Colonic mucosa (tissue), 4 donors: ENCODE results near the gene RGMA. TPM values are rescaled to one million over a fixed set of nuclear protein-coding genes. Genes with fewer than 3 reads are reported as not detected.

Experiments used
- DNase-seq: peaks from one replicate; pipeline ENCODE4 v3.0.0-alpha.2; 2020
- H3K27ac ChIP-seq: fragments of 200-600 bp; one replicate; pipeline ENCODE4 v1.8.0; 2021
- H3K27me3 ChIP-seq: fragments of 200-600 bp; one replicate; pipeline ENCODE4 v1.8.0; 2021
- H3K36me3 ChIP-seq: fragments of 200-600 bp; one replicate; pipeline ENCODE4 v1.8.0; 2021
- H3K4me1 ChIP-seq: fragments of 200-600 bp; one replicate; pipeline ENCODE4 v1.8.0; 2021; ENCODE audit warnings: mild to moderate bottlenecking
- H3K4me3 ChIP-seq: fragments of 200-600 bp; one replicate; pipeline ENCODE4 v1.8.0; 2021
- H3K9ac ChIP-seq, 2 donors: one replicate each; pipeline ENCODE4 v1.7.0; 2013; ENCODE audit warnings: control low read depth in 2 of 2, low read depth in 2 of 2, low read length in 2 of 2
- H3K9me3 ChIP-seq: fragments of 200-600 bp; one replicate; pipeline ENCODE4 v1.8.0; 2021
- intact Hi-C: fragments of 100-400 bp; cut with DNase I; formaldehyde crosslinking; loops from one replicate; pipeline ENCODE4 v1.14.1; 2022
- total RNA-seq, 2 donors: library from RNA; stranded (reverse); fragmentation: NEBNext Ultra II Directional in 1 of 2; extraction: Animal tissue kit (Norgen Biotek cat#: 25700) in 1 of 2; gene quantifications; one replicate each; pipeline ENCODE4 v1.2.1, GENCODE V29; 2021
- TF ChIP-seq, protein P1 (sequence below): fragments of 200-600 bp; IDR thresholded peaks from one replicate; pipeline ENCODE4 v1.8.0; 2022; ENCODE audit warnings: antibody characterized with exemption, mild to moderate bottlenecking
- donor health status: healthy.
- donor health status: DM: no; HTN: no; CAD: no.
- donor health status: DM: no; HTN: no; CAD: no.

RGMA gene
- total RNA-seq, 2 donors from 2014 or later = 4.2 to 12.4 TPM

DNA sequence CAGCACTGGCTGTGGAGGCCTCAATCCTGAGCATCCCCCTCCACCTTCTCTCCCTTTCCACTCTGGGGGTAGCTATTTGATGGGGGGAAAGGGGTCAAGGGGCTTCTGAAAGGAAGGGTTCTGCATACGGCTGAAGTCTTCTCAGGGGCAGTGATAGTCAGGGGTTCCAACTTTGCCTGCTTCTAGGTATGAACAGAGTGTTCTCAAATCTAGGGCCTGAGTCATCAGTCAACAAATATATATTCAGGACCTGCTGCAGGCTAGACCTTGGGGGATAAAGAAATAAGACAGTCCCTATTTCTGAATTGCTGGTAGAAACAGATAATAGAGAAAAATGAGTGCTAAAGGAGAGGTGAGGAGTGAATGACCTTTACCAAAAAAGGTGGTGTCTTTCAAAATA, 12.8 kb downstream of the RGMA start:
- H3K4me3 ChIP-seq = no peak overlapping the region
- no peak overlapping the region for H3K9ac ChIP-seq
- H3K27ac ChIP-seq = no peak overlapping the region
- no peaks in the 10 kb centered on the region for H3K9me3 ChIP-seq
- DNase-seq = no peak
- H3K36me3 ChIP-seq = no peaks in the 10 kb centered on the region
- intact Hi-C loops = no loop called here
- peaks cover 30% of the 10 kb centered on the region for H3K27me3 ChIP-seq
- TF ChIP-seq, protein P1, sequence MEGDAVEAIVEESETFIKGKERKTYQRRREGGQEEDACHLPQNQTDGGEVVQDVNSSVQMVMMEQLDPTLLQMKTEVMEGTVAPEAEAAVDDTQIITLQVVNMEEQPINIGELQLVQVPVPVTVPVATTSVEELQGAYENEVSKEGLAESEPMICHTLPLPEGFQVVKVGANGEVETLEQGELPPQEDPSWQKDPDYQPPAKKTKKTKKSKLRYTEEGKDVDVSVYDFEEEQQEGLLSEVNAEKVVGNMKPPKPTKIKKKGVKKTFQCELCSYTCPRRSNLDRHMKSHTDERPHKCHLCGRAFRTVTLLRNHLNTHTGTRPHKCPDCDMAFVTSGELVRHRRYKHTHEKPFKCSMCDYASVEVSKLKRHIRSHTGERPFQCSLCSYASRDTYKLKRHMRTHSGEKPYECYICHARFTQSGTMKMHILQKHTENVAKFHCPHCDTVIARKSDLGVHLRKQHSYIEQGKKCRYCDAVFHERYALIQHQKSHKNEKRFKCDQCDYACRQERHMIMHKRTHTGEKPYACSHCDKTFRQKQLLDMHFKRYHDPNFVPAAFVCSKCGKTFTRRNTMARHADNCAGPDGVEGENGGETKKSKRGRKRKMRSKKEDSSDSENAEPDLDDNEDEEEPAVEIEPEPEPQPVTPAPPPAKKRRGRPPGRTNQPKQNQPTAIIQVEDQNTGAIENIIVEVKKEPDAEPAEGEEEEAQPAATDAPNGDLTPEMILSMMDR = no peak
- H3K4me1 ChIP-seq = no peaks in the 10 kb centered on the region

DNA sequence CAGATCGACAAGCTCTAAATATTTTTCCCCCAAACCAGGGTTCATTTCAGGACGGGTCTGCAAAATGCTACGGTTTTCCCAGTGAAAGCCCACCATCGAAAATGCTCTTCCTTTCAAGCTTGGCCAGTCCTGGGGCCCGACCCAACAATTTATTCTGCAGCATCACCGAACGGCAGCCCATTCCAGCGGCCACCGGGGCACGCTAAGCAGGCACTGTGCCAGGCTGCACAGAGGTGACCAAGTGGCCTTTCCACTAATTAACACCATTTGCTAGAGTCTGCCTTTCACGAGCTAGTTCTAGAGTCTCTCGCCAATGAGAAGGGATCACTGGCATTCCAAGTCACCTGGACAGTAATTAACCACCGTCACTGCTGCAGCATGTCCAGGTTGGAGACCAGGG, 14.4 kb downstream of the RGMA start:
- Histone ChIP-seq H3K9ac (no peak overlapping the region), H3K36me3 (no peaks in the 10 kb centered on the region), H3K4me1 (no peaks in the 10 kb centered on the region), H3K9me3 (no peaks in the 10 kb centered on the region), H3K27ac (no peak overlapping the region), H3K27me3 (peaks cover 30% of the 10 kb centered on the region), H3K4me3 (no peak overlapping the region)
- DNase-seq = no peak
- TF ChIP-seq, protein P1 = no peak
- intact Hi-C loops = no loop called here

DNA sequence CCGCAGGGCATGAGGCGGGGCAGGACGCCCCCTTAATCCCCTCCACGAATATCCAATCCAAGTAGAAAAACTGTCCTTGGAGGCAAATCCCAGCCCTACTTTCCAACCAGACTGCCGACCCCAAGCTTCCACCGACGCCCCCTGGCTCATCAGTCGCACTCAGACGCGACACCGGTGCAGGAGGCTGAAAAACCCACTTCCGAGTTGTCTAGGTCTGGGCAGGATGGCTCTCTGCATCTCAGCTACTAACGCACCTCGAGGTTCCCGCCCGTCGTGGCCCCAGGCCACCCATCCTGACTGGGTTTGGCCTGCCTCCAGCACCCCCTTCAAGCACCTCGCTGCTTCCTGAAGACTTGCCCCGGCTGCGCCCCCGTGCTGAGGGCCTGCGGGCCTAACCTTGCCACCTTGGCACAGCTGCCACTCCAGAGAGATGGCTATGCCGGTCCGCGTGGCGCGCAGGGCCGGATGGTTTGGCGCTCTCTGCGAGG, 15.5 kb downstream of the RGMA start:
- peaks cover 30% of the 10 kb centered on the region for H3K27me3 ChIP-seq
- H3K27ac ChIP-seq = peak overlapping the region; percentile 36
- H3K9me3 ChIP-seq = no peaks in the 10 kb centered on the region
- H3K4me1 ChIP-seq = no peaks in the 10 kb centered on the region
- no peaks in the 10 kb centered on the region for H3K36me3 ChIP-seq
- TF ChIP-seq, protein P1 = no peak
- peak overlapping the region in 1 of 2 donors; percentile 43 for H3K9ac ChIP-seq
- intact Hi-C loops = no loop called here
- no peak for DNase-seq
- H3K4me3 ChIP-seq = no peak overlapping the region

DNA sequence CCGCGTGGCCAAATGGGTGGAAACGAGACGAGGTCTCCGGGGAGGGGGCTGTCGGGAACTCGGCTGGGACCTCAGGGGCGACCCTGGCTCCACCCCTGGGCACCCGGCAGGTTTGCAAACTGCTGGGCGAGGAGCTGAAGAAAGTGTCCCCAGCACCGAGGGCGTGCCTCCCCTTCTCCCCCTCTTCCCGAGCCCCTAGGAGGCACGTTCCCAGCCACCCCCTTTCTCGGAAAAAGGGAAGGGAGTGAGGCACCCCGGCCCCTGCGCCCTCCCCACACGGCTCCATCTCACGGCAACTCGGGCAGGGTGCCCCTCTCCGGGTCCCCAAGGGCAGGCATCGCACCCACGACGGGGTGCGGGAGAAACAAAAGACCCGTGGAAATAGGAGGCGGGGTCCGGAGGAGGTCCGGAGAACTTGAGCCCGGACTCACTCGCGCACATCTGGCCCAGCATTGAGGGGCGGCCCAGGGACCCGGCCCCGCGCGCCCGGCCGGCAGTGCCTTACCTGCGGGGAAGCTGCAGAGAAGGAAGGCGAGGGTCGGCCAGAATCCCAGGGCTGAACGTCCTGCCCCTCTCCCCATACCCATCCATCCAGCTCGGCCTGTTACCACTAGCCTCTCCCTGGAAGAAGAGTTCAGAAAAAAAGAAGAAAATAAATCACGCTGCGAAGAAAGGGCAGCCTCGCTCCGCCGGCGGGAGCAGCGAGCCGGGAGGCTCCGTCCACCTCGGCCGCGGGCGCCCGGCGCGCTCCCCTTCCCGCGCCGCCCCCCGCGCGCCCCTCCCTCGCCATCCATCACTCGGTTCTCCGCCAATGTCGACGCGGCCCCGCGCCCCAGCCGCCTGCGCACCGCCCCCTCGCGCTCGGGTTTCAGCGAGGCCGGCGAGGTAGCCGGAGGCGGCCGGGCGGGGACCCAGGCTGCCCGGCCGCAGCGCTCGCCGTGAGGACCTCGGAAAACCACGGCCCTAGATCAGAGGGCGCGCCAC, 16.3 kb downstream of the RGMA start:
- H3K27ac ChIP-seq = peak overlapping the region; percentile 50
- peak; percentile 65 for DNase-seq
- H3K4me3 ChIP-seq = peak overlapping the region; percentile 32
- TF ChIP-seq, protein P1 = no peak
- H3K9ac ChIP-seq = peak overlapping the region; percentile 26 to 56
- H3K36me3 ChIP-seq = no peaks in the 10 kb centered on the region
- no peaks in the 10 kb centered on the region for H3K9me3 ChIP-seq
- no peaks in the 10 kb centered on the region for H3K4me1 ChIP-seq
- H3K27me3 ChIP-seq = peaks cover 30% of the 10 kb centered on the region
- intact Hi-C loops = no loop called here

DNA sequence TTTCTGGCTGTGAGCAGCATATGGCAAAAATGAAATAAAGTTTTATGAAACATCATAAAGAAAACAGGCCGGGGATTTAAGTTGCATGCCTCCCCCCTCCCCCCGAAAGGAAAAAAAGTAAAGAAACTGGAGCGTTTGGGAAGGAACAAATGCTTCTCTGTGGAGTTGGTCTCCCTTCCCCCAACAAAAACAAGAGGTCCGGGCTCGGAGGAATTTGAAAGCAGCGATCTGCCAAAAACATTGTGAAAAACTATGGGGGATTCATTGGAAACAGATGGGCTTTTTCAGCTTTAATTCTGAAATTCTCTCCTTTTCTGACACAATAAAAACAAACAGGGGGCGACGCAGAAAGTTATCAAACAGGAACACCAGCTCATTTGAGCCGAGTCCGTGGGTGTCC, 17.0 kb downstream of the RGMA start:
- TF ChIP-seq, protein P1 = no peak
- Histone ChIP-seq H3K36me3 (no peaks in the 10 kb centered on the region), H3K9me3 (no peaks in the 10 kb centered on the region), H3K27me3 (peaks cover 30% of the 10 kb centered on the region), H3K27ac (peak overlapping the region; percentile 50), H3K9ac (peak overlapping the region in 1 of 2 donors; percentile 26), H3K4me3 (peak overlapping the region; percentile 32), H3K4me1 (no peaks in the 10 kb centered on the region)
- intact Hi-C loops = no loop called here
- no peak for DNase-seq
